GM23338 (cell line): Measurements from ENCODE around the gene SORBS1. TPM values are rescaled to one million over a fixed set of nuclear protein-coding genes. Genes with fewer than 3 reads are reported as not detected.

Experiments used
- ATAC-seq: fragments of 200-7000 bp; cut with Tn5 transposase; 3 replicates; pipeline ENCODE4 v1.9.1; 2020
- DNase-seq: peaks from one replicate; pipeline ENCODE4 v3.0.0-alpha.2; 2015; ENCODE audit warnings: low spot score
- H2AFZ ChIP-seq: fragments of 200-600 bp; sonication (generic); 2 replicates; pipeline ENCODE4 v1.8.0; 2016; ENCODE audit warnings: antibody characterized with exemption, mild to moderate bottlenecking, moderate library complexity
- H3F3A ChIP-seq: fragments of 200-600 bp; sonication (generic); replicated peaks from 2 replicates; pipeline ENCODE4 v1.8.0; 2017; ENCODE audit warnings: antibody characterized with exemption, mixed run types, low read depth
- H3K27ac ChIP-seq: fragments of 200-600 bp; sonication (generic); 2 replicates; pipeline ENCODE4 v1.6.1; 2016; ENCODE audit warnings: low read depth
- H3K27me3 ChIP-seq: fragments of 200-600 bp; sonication (generic); 2 replicates; pipeline ENCODE4 v1.8.0; 2016; ENCODE audit warnings: mild to moderate bottlenecking, mixed run types, moderate library complexity; ENCODE audit not compliant: insufficient read depth
- H3K36me3 ChIP-seq: fragments of 200-600 bp; sonication (generic); 2 replicates; pipeline ENCODE4 v1.8.0; 2016; ENCODE audit warnings: mild to moderate bottlenecking; ENCODE audit not compliant: insufficient read depth
- H3K4me1 ChIP-seq: fragments of 200-600 bp; sonication (generic); 2 replicates; pipeline ENCODE4 v1.8.0; 2016; ENCODE audit warnings: mild to moderate bottlenecking, moderate library complexity; ENCODE audit not compliant: insufficient read depth
- H3K4me2 ChIP-seq: fragments of 200-600 bp; sonication (generic); 2 replicates; pipeline ENCODE4 v1.7.1; 2017; ENCODE audit warnings: mixed run types
- H3K4me3 ChIP-seq: fragments of 200-600 bp; sonication (generic); 2 replicates; pipeline ENCODE4 v1.6.1; 2016; ENCODE audit warnings: mixed run types
- H3K79me2 ChIP-seq: fragments of 200-600 bp; sonication (generic); replicated peaks from 2 replicates; pipeline ENCODE4 v1.8.0; 2017; ENCODE audit warnings: mild to moderate bottlenecking; ENCODE audit not compliant: insufficient read depth
- H3K9me2 ChIP-seq: fragments of 200-600 bp; sonication (generic); 2 replicates; pipeline ENCODE4 v1.8.0; 2017; ENCODE audit not compliant: insufficient read depth
- H4K20me1 ChIP-seq: fragments of 200-600 bp; sonication (generic); replicated peaks from 2 replicates; pipeline ENCODE4 v1.8.0; 2017; ENCODE audit warnings: mild to moderate bottlenecking; ENCODE audit not compliant: insufficient read depth
- H3K27ac Mint-ChIP-seq: 2 replicates; pipeline ENCODE4 v1.8.0; 2020; ENCODE audit warnings: inconsistent platforms, mild to moderate bottlenecking, moderate library complexity, mixed read lengths
- H3K27me3 Mint-ChIP-seq: 3 replicates; pipeline ENCODE4 v1.8.0; 2022; ENCODE audit warnings: low read depth, mild to moderate bottlenecking, moderate library complexity, mixed read lengths, inconsistent platforms; ENCODE audit not compliant: insufficient read depth, poor library complexity
- H3K36me3 Mint-ChIP-seq: 3 replicates; pipeline ENCODE4 v1.8.0; 2021; ENCODE audit warnings: low read depth, mild to moderate bottlenecking, inconsistent platforms, moderate library complexity, mixed read lengths
- H3K4me1 Mint-ChIP-seq: 3 replicates; pipeline ENCODE4 v1.8.0; 2020; ENCODE audit warnings: mild to moderate bottlenecking, inconsistent platforms, mixed read lengths
- H3K4me3 Mint-ChIP-seq: 3 replicates; pipeline ENCODE4 v1.8.0; 2021; ENCODE audit warnings: moderate library complexity, mild to moderate bottlenecking, inconsistent platforms, mixed read lengths
- H3K9me3 Mint-ChIP-seq: 3 replicates; pipeline ENCODE4 v1.8.0; 2020; ENCODE audit warnings: moderate library complexity, mild to moderate bottlenecking, inconsistent platforms, mixed read lengths
- CREB1 ChIP-seq: fragments of 250-450 bp; sonication (Bioruptor Pico); IDR thresholded peaks from 2 replicates; pipeline ENCODE4 v1.5.0; 2020; ENCODE audit warnings: low read depth, mild to moderate bottlenecking, moderate library complexity
- EZH2 ChIP-seq: fragments of 200-600 bp; sonication (generic); IDR thresholded peaks from one replicate; pipeline ENCODE4 v1.8.0; 2017; ENCODE audit warnings: antibody characterized with exemption, mild to moderate bottlenecking, low read depth; ENCODE audit not compliant: unreplicated experiment
- EZH2phosphoT487 ChIP-seq: fragments of 200-600 bp; sonication (generic); IDR thresholded peaks from one replicate; pipeline ENCODE4 v1.8.1; 2018; ENCODE audit warnings: antibody characterized with exemption; ENCODE audit not compliant: unreplicated experiment
- JUNB ChIP-seq: IDR thresholded peaks from one replicate; pipeline ENCODE4 v1.6.1; 2016; ENCODE audit warnings: antibody characterized with exemption; ENCODE audit not compliant: unreplicated experiment
- NANOG ChIP-seq: IDR thresholded peaks from 2 replicates; pipeline ENCODE4 v1.6.1; 2016; ENCODE audit warnings: antibody characterized with exemption, borderline replicate concordance
- POLR2AphosphoS5 ChIP-seq: IDR thresholded peaks from 2 replicates; pipeline ENCODE4 v1.6.1; 2016; ENCODE audit warnings: antibody characterized with exemption, low read depth
- STAT1 ChIP-seq: IDR thresholded peaks from one replicate; pipeline ENCODE4 v1.6.1; 2016; ENCODE audit warnings: antibody characterized with exemption; ENCODE audit not compliant: unreplicated experiment
- ZNF114 ChIP-seq: fragments of 250-450 bp; sonication (Bioruptor Pico); IDR thresholded peaks from 2 replicates; pipeline ENCODE4 v1.5.0; 2020; ENCODE audit warnings: mild to moderate bottlenecking, moderate library complexity
- ZNF331 ChIP-seq: fragments of 250-450 bp; sonication (Bioruptor Pico); IDR thresholded peaks from 2 replicates; pipeline ENCODE4 v1.5.0; 2020; ENCODE audit warnings: low read depth, mild to moderate bottlenecking, moderate library complexity
- polyA plus RNA-seq: library from polyadenylated mRNA; unstranded; fragments of >200 nt; fragmentation: Nextera tagmentation; extraction: Ambion mirVana; gene quantifications from 2 replicates; pipeline ENCODE4 v1.2.1, GENCODE V29; 2016
- total RNA-seq: library from RNA; depleted of rRNA; stranded (reverse); fragments of >200 nt; shearing (Covaris generic); gene quantifications from 2 replicates; pipeline ENCODE4 v1.2.3, GENCODE V29; 2014
- TF ChIP-seq, protein P1 (sequence below), 2 experiments: fragments of 200-600 bp in 1 of 2; sonication (generic) in 1 of 2; conservative IDR thresholded peaks; 2 replicates each; pipeline versions ENCODE4 v1.5.1 to v1.6.1; 2016 to 2017; ENCODE audit warnings: antibody characterized with exemption in 2 of 2, low read depth in 2 of 2, mild to moderate bottlenecking in 2 of 2, moderate library complexity in 1 of 2
- TF ChIP-seq, protein P2 (sequence below): IDR thresholded peaks from one replicate; pipeline ENCODE4 v1.6.1; 2018; ENCODE audit warnings: antibody characterized with exemption; ENCODE audit not compliant: unreplicated experiment
- TF ChIP-seq, protein P3 (sequence below): IDR thresholded peaks from 2 replicates; pipeline ENCODE4 v1.6.1; 2016; ENCODE audit warnings: antibody characterized with exemption

SORBS1 gene
- total and polyA plus RNA-seq, 2 experiments from 2014 or later, result 47.7 to 51.5 TPM

DNA sequence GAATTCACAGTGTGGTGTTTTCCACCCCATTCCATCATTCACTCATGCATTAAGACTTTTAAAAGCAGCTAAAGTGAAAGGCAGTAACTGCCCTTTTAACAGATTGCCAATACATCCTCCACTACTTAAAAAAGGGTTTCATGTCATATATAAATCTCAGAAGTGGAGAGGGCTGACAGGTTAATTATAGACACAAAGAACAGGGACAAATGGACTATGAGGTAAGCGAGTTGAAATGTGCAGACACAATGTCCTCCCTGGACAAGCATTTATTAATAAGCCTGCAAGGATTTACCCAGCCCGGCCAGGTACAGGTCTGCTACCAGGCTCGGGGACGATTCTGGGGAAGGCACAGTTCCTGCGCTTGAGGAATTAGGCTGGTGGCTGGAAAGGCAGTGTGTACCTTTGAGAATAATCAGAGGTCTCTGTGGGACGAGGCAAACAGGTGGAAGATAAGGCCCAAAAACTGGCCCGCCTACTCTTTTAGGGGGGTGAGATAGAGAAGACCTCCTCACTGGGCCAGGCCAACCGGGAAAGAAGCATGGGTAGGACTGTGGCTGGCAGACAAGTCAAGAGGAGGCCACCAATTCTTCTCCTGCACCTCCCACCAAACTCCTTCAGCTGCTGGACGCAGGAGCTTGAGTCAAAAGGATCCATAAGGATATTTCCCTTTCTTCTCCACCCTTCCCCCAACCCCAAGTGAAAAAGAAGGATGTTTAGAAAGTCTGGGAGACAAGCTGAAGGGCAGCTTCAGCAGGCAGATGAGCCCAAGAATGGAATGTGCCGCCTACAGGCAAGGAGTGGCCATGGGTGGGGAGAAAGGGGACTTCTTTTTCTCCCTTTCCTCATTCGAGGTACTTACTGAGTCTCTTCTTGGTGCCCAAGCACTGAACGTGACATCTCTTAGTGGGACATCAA is 271.9 kb downstream of the SORBS1 start (continued):
- TF ChIP-seq NANOG (no peak), JUNB (no peak), CREB1 (CRISPR knock-in tag) (no peak), POLR2AphosphoS5 (0 out of 2 replicates have a peak, but pooled peaks have one; percentile 17), EZH2 (no peak), ZNF331 (CRISPR knock-in tag) (no peak), ZNF114 (CRISPR knock-in tag) (no peak), EZH2phosphoT487 (no peak), STAT1 (no peak)
- TF ChIP-seq, protein P1, sequence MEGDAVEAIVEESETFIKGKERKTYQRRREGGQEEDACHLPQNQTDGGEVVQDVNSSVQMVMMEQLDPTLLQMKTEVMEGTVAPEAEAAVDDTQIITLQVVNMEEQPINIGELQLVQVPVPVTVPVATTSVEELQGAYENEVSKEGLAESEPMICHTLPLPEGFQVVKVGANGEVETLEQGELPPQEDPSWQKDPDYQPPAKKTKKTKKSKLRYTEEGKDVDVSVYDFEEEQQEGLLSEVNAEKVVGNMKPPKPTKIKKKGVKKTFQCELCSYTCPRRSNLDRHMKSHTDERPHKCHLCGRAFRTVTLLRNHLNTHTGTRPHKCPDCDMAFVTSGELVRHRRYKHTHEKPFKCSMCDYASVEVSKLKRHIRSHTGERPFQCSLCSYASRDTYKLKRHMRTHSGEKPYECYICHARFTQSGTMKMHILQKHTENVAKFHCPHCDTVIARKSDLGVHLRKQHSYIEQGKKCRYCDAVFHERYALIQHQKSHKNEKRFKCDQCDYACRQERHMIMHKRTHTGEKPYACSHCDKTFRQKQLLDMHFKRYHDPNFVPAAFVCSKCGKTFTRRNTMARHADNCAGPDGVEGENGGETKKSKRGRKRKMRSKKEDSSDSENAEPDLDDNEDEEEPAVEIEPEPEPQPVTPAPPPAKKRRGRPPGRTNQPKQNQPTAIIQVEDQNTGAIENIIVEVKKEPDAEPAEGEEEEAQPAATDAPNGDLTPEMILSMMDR (conservative IDR thresholded peaks at IDR 0.05; ENCODE audit: low read depth in 2 of 2), result peak; percentile 43 to 45
- TF ChIP-seq, protein P2, sequence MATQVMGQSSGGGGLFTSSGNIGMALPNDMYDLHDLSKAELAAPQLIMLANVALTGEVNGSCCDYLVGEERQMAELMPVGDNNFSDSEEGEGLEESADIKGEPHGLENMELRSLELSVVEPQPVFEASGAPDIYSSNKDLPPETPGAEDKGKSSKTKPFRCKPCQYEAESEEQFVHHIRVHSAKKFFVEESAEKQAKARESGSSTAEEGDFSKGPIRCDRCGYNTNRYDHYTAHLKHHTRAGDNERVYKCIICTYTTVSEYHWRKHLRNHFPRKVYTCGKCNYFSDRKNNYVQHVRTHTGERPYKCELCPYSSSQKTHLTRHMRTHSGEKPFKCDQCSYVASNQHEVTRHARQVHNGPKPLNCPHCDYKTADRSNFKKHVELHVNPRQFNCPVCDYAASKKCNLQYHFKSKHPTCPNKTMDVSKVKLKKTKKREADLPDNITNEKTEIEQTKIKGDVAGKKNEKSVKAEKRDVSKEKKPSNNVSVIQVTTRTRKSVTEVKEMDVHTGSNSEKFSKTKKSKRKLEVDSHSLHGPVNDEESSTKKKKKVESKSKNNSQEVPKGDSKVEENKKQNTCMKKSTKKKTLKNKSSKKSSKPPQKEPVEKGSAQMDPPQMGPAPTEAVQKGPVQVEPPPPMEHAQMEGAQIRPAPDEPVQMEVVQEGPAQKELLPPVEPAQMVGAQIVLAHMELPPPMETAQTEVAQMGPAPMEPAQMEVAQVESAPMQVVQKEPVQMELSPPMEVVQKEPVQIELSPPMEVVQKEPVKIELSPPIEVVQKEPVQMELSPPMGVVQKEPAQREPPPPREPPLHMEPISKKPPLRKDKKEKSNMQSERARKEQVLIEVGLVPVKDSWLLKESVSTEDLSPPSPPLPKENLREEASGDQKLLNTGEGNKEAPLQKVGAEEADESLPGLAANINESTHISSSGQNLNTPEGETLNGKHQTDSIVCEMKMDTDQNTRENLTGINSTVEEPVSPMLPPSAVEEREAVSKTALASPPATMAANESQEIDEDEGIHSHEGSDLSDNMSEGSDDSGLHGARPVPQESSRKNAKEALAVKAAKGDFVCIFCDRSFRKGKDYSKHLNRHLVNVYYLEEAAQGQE, result no peak
- TF ChIP-seq, protein P3, sequence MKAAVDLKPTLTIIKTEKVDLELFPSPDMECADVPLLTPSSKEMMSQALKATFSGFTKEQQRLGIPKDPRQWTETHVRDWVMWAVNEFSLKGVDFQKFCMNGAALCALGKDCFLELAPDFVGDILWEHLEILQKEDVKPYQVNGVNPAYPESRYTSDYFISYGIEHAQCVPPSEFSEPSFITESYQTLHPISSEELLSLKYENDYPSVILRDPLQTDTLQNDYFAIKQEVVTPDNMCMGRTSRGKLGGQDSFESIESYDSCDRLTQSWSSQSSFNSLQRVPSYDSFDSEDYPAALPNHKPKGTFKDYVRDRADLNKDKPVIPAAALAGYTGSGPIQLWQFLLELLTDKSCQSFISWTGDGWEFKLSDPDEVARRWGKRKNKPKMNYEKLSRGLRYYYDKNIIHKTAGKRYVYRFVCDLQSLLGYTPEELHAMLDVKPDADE, result no peak

DNA sequence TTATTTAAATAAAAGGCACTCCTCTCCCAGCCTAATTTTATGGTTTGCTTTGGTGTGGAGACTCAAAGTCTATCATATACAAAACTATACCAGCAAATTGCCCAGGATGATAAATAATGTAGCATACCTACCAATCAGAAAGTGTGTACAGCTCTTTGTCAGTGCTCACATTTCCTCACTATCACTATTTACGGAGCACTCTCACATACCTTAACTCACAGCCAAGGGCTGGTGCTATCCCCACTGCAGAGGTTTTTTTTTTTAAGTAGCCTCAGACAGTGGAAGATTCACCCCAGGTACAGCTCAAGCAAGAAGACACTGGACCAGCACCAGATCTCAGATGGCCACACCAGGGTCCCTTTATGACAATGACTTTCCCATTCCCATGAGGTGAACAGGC is 272.9 kb downstream of the SORBS1 start:
- ATAC-seq, result no peak
- DNase-seq, result no peak
- peaks cover 24% of the 10 kb centered on the region for H3K27me3 ChIP-seq
- no peak overlapping the region for H3K27ac ChIP-seq
- H3F3A ChIP-seq, result peaks cover 11% of the 10 kb centered on the region; the same call in 1 of the 2 replicates
- no peaks in the 10 kb centered on the region for H3K9me2 ChIP-seq
- H2AFZ ChIP-seq, result no peak overlapping the region
- H3K4me1 ChIP-seq, result peaks cover 43% of the 10 kb centered on the region
- peaks cover 3% of the 10 kb centered on the region; the same call in 1 of the 3 replicates for H3K36me3 Mint-ChIP-seq
- no peak overlapping the region for H3K27ac Mint-ChIP-seq
- H3K27me3 Mint-ChIP-seq, result peaks cover 24% of the 10 kb centered on the region
- H3K79me2 ChIP-seq, result peaks cover 71% of the 10 kb centered on the region
- peaks cover 34% of the 10 kb centered on the region for H3K4me1 Mint-ChIP-seq
- H3K36me3 ChIP-seq, result no peaks in the 10 kb centered on the region
- no peak overlapping the region; the same call in 2 of the 3 replicates for H3K4me3 Mint-ChIP-seq
- H3K4me3 ChIP-seq, result peak overlapping the region; percentile 87
- H4K20me1 ChIP-seq, result peaks cover 35% of the 10 kb centered on the region
- H3K4me2 ChIP-seq, result peak overlapping the region; percentile 96
- H3K9me3 Mint-ChIP-seq, result no peaks in the 10 kb centered on the region
- TF ChIP-seq, protein P2, result no peak
- no peak for TF ChIP-seq ZNF331 (CRISPR knock-in tag)
